HEK293 (cell line): ENCODE data around the gene CABLES2.

ENCODE experiments used
- CTCF ChIA-PET: fragments of 350-600 bp; formaldehyde crosslinking; extraction: SDS; loops from one replicate; lab custom pipeline; 2021; ENCODE audit warnings: antibody characterized with exemption; lab: Yijun Ruan, JAX
- POLR2A ChIA-PET: fragments of 300-600 bp; formaldehyde crosslinking; extraction: SDS; loops from one replicate; lab custom pipeline; 2020; ENCODE audit warnings: antibody characterized with exemption, inconsistent platforms; lab: Yijun Ruan, JAX
- H3K27ac ChIP-seq: fragments of 200-500 bp; sonication (Bioruptor generic); 2 replicates; pipeline ENCODE4 v1.5.1; 2014; ENCODE audit warnings: low read depth, low read length, control low read depth, inconsistent platforms; ENCODE audit errors: extremely low read depth
- H3K36me3 ChIP-seq, 2 experiments: fragments of 200-500 bp in 1 of 2; sonication (Bioruptor generic) in 1 of 2; 1 replicate in 1 of 2; 2 replicates in 1 of 2; pipeline ENCODE4 v1.5.1; 2014 to 2017; ENCODE audit warnings: inconsistent platforms in 2 of 2, low read length in 2 of 2; ENCODE audit not compliant: control insufficient read depth in 2 of 2, insufficient read depth in 1 of 2
- H3K4me1 ChIP-seq: fragments of 200-500 bp; sonication (Bioruptor generic); 2 replicates; pipeline ENCODE4 v1.5.1; 2014; ENCODE audit warnings: mild to moderate bottlenecking, low read length, inconsistent platforms; ENCODE audit not compliant: control insufficient read depth, insufficient read depth
- H3K4me3 ChIP-seq: 2 replicates; pipeline ENCODE4 v1.5.1; 2011; ENCODE audit warnings: low read depth, mild to moderate bottlenecking, control low read depth, low read length, moderate library complexity
- H3K9me3 ChIP-seq: fragments of 200-500 bp; sonication (Bioruptor generic); 2 replicates; pipeline ENCODE4 v1.5.1; 2014; ENCODE audit warnings: low read depth, low read length, inconsistent platforms; ENCODE audit not compliant: control insufficient read depth, insufficient read depth
- GLIS2 ChIP-seq: fragments of 450-650 bp; formaldehyde crosslinking; IDR thresholded peaks from 2 replicates; pipeline ENCODE4 v1.5.1; 2016; ENCODE audit warnings: missing biosample characterization, missing genetic modification characterization
- KLF1 ChIP-seq: fragments of 450-650 bp; formaldehyde crosslinking; IDR thresholded peaks from 2 replicates; pipeline ENCODE4 v1.5.1; 2016; ENCODE audit warnings: missing biosample characterization, missing genetic modification characterization
- OVOL3 ChIP-seq: fragments of 450-650 bp; formaldehyde crosslinking; IDR thresholded peaks from 2 replicates; pipeline ENCODE4 v1.5.1; 2016; ENCODE audit warnings: missing biosample characterization, missing genetic modification characterization
- PRDM10 ChIP-seq: fragments of 450-650 bp; formaldehyde crosslinking; IDR thresholded peaks from 2 replicates; pipeline ENCODE4 v1.5.1; 2016; ENCODE audit warnings: missing biosample characterization, missing genetic modification characterization
- ZBTB8A ChIP-seq: fragments of 450-650 bp; formaldehyde crosslinking; IDR thresholded peaks from 2 replicates; pipeline ENCODE4 v1.5.1; 2016; ENCODE audit warnings: missing biosample characterization, missing genetic modification characterization
- ZIC2 ChIP-seq: fragments of 450-650 bp; formaldehyde crosslinking; IDR thresholded peaks from 2 replicates; pipeline ENCODE4 v1.5.1; 2016; ENCODE audit warnings: missing biosample characterization, missing genetic modification characterization
- ZNF274 ChIP-seq, 2 experiments: fragments of 200-500 bp in 1 of 2; fragments of 450-650 bp in 1 of 2; sonication (Bioruptor generic) in 1 of 2; formaldehyde crosslinking in 1 of 2; IDR thresholded peaks; 2 replicates each; pipeline versions ENCODE4 v1.5.1 to v1.6.1; 2014 to 2016; ENCODE audit warnings: borderline replicate concordance in 1 of 2, inconsistent platforms in 1 of 2, low read length in 1 of 2, missing biosample characterization in 1 of 2, missing genetic modification characterization in 1 of 2
- ZNF341 ChIP-seq: fragments of 450-650 bp; formaldehyde crosslinking; IDR thresholded peaks from 2 replicates; pipeline ENCODE4; 2016; ENCODE audit warnings: low read depth, missing biosample characterization, missing genetic modification characterization
- ZNF416 ChIP-seq: fragments of 450-650 bp; formaldehyde crosslinking; IDR thresholded peaks from 2 replicates; pipeline ENCODE4 v1.5.1; 2016; ENCODE audit warnings: missing biosample characterization, missing genetic modification characterization
- ZNF423 ChIP-seq: fragments of 450-650 bp; formaldehyde crosslinking; IDR thresholded peaks from 2 replicates; pipeline ENCODE4 v1.5.1; 2016; ENCODE audit warnings: missing biosample characterization, missing genetic modification characterization
- ZNF558 ChIP-seq: fragments of 450-650 bp; formaldehyde crosslinking; IDR thresholded peaks from 2 replicates; pipeline ENCODE4 v1.5.1; 2016; ENCODE audit warnings: missing biosample characterization, missing genetic modification characterization
- TF ChIP-seq, protein P1 (sequence below): fragments of 450-650 bp; formaldehyde crosslinking; IDR thresholded peaks from 2 replicates; pipeline ENCODE4 v1.5.1; 2016; ENCODE audit warnings: missing biosample characterization, missing genetic modification characterization
- TF ChIP-seq, protein P2 (sequence below): fragments of 450-650 bp; formaldehyde crosslinking; IDR thresholded peaks from 2 replicates; pipeline ENCODE4 v1.5.1; 2016; ENCODE audit warnings: missing biosample characterization, missing genetic modification characterization
- TF ChIP-seq, protein P3 (sequence below): fragments of 450-650 bp; formaldehyde crosslinking; IDR thresholded peaks from 2 replicates; pipeline ENCODE4 v1.5.1; 2016; ENCODE audit warnings: missing biosample characterization, missing genetic modification characterization

Gene CABLES2

DNA sequence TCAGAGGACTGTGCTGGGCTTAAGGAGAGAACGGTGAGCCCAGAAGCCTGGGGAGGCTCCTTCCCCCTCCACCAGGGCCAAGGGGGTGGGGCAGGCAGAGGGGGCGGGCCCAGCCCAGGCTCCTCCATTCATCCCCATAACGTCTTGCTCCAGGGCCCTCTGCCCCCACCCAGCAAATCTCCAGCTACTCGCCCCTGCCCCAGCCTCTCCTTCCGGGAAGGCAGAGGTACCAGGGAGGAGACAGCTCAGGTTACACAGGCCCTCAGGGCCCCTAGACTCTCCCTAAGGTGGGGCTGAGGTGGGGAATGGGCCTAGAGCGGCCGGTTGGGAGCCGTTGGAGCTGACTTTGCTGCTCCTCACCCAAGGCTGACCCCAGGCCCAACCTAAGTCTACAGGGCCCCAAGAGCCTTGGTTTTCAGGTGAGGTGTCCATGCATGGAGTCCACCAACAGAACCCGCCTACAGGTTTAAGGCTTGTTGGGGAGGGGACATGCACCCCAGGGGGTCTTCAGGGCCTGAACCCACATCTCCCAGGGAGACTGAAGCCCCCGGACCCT lies 41.2 kb downstream of the CABLES2 start (continued):
- TF ChIP-seq ZBTB8A (tag by site-specific recombination) (no peak; the same call in none of the 2 replicates), OVOL3 (tag by site-specific recombination) (no peak)

GRCh38 chr20:62364911-62365736 lies 42.0 kb downstream of the CABLES2 start:
- no peak overlapping the region; the same call in 1 of the 2 replicates for H3K27ac ChIP-seq

DNA sequence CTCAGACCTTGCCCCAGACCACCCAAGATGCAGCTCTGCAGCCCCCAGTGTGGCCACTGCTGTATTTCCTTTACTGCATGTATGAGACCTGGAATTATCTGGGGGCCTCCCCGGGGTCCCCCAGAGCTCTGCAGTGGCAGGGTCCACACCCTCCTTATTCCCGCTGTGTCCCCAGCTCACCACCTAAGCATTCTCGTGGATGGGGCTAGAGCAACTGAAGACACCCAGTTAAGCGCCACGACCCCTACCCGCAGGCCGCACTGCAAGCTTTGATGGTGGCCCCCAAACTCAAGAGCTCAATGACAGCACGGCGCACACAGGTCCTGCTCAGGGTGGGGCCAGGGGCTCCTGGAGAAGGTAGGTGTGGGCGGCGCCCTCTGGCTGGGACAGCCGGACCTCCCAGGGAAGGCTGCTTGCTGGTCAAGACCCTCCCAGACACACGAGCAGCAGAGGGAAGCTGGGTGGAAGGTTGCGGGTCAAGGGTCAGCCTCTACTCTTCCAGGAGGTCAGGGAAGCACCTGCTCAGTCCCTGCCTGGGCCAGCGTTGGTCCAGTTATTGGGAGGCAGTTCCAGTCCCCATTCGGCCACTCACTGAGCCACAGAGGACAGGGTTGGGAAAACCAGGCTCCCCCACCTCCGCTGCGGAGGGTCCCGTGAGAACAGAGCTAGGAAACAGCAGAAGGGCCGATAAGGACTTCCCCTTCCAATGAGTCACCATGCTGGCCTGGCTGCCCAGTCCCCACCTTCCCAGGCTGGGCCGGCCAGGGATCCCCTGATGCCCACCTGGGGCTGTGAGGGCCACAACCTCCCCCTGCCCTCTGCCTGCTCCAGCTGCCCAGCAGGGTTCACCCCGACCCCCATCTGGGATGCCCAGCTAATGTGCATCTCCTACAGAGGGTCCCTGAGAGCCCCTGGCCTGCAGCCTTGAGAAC lies 42.9 kb downstream of the CABLES2 start:
- no peak overlapping the region for H3K27ac ChIP-seq
- POLR2A ChIA-PET = interaction anchor here (1.3 to 2.8 kb wide), 4 partner anchors 15 to 58 kb away, joined by 3 to 24 read pairs (median 10); no protein-coding TSS in a partner anchor
- CTCF ChIA-PET = interaction anchor here (0.7 to 2.7 kb wide), 5 partner anchors 9 to 827 kb away, joined by 3 to 14 read pairs (median 4); no protein-coding TSS in a partner anchor
- TF ChIP-seq ZIC2 (tag by site-specific recombination) = peak; percentile 64
- TF ChIP-seq, protein P1, sequence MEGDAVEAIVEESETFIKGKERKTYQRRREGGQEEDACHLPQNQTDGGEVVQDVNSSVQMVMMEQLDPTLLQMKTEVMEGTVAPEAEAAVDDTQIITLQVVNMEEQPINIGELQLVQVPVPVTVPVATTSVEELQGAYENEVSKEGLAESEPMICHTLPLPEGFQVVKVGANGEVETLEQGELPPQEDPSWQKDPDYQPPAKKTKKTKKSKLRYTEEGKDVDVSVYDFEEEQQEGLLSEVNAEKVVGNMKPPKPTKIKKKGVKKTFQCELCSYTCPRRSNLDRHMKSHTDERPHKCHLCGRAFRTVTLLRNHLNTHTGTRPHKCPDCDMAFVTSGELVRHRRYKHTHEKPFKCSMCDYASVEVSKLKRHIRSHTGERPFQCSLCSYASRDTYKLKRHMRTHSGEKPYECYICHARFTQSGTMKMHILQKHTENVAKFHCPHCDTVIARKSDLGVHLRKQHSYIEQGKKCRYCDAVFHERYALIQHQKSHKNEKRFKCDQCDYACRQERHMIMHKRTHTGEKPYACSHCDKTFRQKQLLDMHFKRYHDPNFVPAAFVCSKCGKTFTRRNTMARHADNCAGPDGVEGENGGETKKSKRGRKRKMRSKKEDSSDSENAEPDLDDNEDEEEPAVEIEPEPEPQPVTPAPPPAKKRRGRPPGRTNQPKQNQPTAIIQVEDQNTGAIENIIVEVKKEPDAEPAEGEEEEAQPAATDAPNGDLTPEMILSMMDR = 0 out of 2 replicates have a peak, but pooled peaks have one; percentile 12
- TF ChIP-seq PRDM10 (tag by site-specific recombination) = peak; percentile 54; the same call in 1 of the 2 replicates
- TF ChIP-seq, protein P2, sequence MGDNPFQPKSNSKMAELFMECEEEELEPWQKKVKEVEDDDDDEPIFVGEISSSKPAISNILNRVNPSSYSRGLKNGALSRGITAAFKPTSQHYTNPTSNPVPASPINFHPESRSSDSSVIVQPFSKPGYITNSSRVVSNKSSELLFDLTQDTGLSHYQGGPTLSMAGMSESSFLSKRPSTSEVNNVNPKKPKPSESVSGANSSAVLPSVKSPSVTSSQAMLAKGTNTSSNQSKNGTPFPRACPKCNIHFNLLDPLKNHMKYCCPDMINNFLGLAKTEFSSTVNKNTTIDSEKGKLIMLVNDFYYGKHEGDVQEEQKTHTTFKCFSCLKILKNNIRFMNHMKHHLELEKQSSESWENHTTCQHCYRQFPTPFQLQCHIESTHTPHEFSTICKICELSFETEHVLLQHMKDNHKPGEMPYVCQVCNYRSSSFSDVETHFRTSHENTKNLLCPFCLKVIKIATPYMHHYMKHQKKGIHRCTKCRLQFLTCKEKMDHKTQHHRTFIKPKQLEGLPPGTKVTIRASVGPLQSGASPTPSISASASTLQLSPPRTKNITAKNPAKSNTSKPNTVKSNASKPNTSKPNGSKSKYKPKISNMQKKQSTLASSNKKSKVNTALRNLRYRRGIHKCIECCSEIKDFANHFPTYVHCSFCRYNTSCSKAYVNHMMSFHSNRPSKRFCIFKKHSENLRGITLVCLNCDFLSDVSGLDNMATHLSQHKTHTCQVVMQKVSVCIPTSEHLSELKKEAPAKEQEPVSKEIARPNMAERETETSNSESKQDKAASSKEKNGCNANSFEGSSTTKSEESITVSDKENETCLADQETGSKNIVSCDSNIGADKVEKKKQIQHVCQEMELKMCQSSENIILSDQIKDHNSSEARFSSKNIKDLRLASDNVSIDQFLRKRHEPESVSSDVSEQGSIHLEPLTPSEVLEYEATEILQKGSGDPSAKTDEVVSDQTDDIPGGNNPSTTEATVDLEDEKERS = no peak
- TF ChIP-seq, protein P3, sequence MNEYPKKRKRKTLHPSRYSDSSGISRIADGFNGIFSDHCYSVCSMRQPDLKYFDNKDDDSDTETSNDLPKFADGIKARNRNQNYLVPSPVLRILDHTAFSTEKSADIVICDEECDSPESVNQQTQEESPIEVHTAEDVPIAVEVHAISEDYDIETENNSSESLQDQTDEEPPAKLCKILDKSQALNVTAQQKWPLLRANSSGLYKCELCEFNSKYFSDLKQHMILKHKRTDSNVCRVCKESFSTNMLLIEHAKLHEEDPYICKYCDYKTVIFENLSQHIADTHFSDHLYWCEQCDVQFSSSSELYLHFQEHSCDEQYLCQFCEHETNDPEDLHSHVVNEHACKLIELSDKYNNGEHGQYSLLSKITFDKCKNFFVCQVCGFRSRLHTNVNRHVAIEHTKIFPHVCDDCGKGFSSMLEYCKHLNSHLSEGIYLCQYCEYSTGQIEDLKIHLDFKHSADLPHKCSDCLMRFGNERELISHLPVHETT (tag by site-specific recombination) = no peak
- no peak for TF ChIP-seq ZNF558 (tag by site-specific recombination)
- no peak for TF ChIP-seq ZNF274 (IDR thresholded peaks at IDR 0.05; ENCODE audit: low read length)
- TF ChIP-seq ZNF274 (tag by site-specific recombination; IDR thresholded peaks at IDR 0.05; ENCODE audit: borderline replicate concordance) = no peak
- peak; percentile 25; the same call in 1 of the 2 replicates for TF ChIP-seq ZNF341
- no peak for TF ChIP-seq KLF1 (tag by site-specific recombination)
- no peak for TF ChIP-seq ZNF416 (tag by site-specific recombination)
- peaks cover 22% of the 10 kb centered on the region for H3K4me1 ChIP-seq
- H3K36me3 ChIP-seq = peaks cover 0 to 14% of the 10 kb centered on the region in 2 experiments; a peak in 1 of 3 replicates
- no peaks in the 10 kb centered on the region for H3K9me3 ChIP-seq
- H3K4me3 ChIP-seq = no peak overlapping the region

More at GRCh38 chr20:62364911-62365736, 42.0 kb downstream of the CABLES2 start:
- H3K9me3 ChIP-seq = no peaks in the 10 kb centered on the region
- peaks cover 0 to 14% of the 10 kb centered on the region in 2 experiments; a peak in 1 of 3 replicates for H3K36me3 ChIP-seq
- H3K4me1 ChIP-seq = peaks cover 28% of the 10 kb centered on the region
- ChIA-PET CTCF (interaction anchor here (0.6 to 2.7 kb wide), 6 partner anchors 7 to 18 kb away, joined by 3 to 14 read pairs (median 4); no protein-coding TSS in a partner anchor), POLR2A (interaction anchor here (0.9 to 2.8 kb wide), 8 partner anchors 8 to 63 kb away, joined by 3 to 24 read pairs (median 9); partner anchors contain the start of gene RPS21)
- no peak overlapping the region; the same call in 1 of the 2 replicates for H3K4me3 ChIP-seq
- peak; percentile 57 for TF ChIP-seq GLIS2 (tag by site-specific recombination)
- no peak for TF ChIP-seq ZNF423
